Neural progenitor cell (in vitro differentiated cells): ENCODE measurements around the gene STRIP2.
"Not testable (repeated sequence)": the region's sequence is repeated elsewhere in the genome, so short reads cannot be mapped to it uniquely, and the experiment has no call there.

ENCODE experiments used
- EZH2 ChIP-seq: fragments of 200-600 bp; sonication (generic); IDR thresholded peaks from 2 replicates; pipeline ENCODE4 v1.6.1; 2017; ENCODE audit warnings: antibody characterized with exemption, mild to moderate bottlenecking, moderate library complexity
- TF ChIP-seq, protein P1 (sequence below): fragments of 200-600 bp; sonication (generic); IDR thresholded peaks from 2 replicates; pipeline ENCODE4 v1.5.1; 2017; ENCODE audit warnings: antibody characterized with exemption, mild to moderate bottlenecking

DNA sequence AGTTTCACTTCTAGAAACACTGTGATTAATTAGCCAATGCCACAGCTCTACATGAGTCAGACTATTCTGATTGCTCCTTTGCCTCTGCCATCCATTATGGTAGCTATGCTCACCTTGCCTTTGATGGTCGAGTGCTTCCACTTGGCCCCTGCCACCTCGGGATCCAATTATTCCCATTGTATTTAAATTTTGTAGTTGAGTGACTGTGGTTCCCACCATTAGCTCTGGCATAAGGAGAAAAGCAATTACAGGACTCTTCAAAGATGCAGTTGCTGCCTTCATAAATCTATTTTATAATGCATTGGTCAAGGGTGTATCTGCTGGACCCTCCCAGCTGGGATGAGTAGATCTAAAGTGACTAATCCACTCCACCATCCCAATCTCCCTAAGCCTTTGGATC, 14.4 kb downstream of the STRIP2 start:
- TF ChIP-seq, protein P1, sequence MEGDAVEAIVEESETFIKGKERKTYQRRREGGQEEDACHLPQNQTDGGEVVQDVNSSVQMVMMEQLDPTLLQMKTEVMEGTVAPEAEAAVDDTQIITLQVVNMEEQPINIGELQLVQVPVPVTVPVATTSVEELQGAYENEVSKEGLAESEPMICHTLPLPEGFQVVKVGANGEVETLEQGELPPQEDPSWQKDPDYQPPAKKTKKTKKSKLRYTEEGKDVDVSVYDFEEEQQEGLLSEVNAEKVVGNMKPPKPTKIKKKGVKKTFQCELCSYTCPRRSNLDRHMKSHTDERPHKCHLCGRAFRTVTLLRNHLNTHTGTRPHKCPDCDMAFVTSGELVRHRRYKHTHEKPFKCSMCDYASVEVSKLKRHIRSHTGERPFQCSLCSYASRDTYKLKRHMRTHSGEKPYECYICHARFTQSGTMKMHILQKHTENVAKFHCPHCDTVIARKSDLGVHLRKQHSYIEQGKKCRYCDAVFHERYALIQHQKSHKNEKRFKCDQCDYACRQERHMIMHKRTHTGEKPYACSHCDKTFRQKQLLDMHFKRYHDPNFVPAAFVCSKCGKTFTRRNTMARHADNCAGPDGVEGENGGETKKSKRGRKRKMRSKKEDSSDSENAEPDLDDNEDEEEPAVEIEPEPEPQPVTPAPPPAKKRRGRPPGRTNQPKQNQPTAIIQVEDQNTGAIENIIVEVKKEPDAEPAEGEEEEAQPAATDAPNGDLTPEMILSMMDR: not testable (repeated sequence)
- not testable (repeated sequence) for TF ChIP-seq EZH2
